Measurements from ENCODE around the gene SLC2A9.

- TF ChIP-seq YY1 (IDR thresholded peaks at IDR 0.05; ENCODE audit: insufficient read depth, insufficient read length) = no peak
- no peak for TF ChIP-seq SUZ12 (IDR thresholded peaks at IDR 0.05; ENCODE audit: extremely low read depth, insufficient read depth, insufficient read length)
These were observed 87.3 kb downstream of the SLC2A9 start for GRCh38 chr4:9933956-9934355.

All from NT2/D1 (cell line).